K562 (cell line): ENCODE data around the gene MCEMP1. TPM values are rescaled to one million over a fixed set of nuclear protein-coding genes. Genes with fewer than 3 reads are reported as not detected.

Experiments
- ATAC-seq: fragments of 200-7000 bp; cut with Tn5 transposase; 3 replicates; pipeline ENCODE4 v1.9.1; 2020; ENCODE audit warnings: moderate library complexity
- BruUV-seq: library from RNA; stranded (reverse); fragments of 400-500 nt; replicated peaks from 2 replicates; lab custom pipeline; 2021; lab: Mats Ljungman, UMichigan
- CTCF ChIA-PET: fragments of 300-600 bp; formaldehyde crosslinking; extraction: SDS; loops from one replicate; lab custom pipeline; 2021; ENCODE audit warnings: low intra/inter-chr PET ratio; lab: Yijun Ruan, JAX
- POLR2A ChIA-PET: fragments of 300-600, 350-650 bp; sonication (Branson Sonifier 250); formaldehyde crosslinking; extraction: SDS; loops from one replicate; lab custom pipeline; 2021; ENCODE audit warnings: antibody characterized with exemption, inconsistent platforms; lab: Yijun Ruan, JAX
- DNase-seq, 4 experiments: peaks; one replicate each; pipeline versions ENCODE4 v3.0.0 to v3.0.0-alpha.2; 2011 to 2018; ENCODE audit warnings: low spot score in 3 of 4, mixed read lengths in 3 of 4; ENCODE audit errors: extremely low read depth in 1 of 4
- FAIRE-seq: peaks from 2 replicates; lab custom pipeline; 2011; peaks lifted over from hg19 to GRCh38; lab: Jason Lieb, UNC
- H2AFZ ChIP-seq: 2 replicates; pipeline ENCODE4 v1.6.0; 2011; ENCODE audit warnings: low read depth, low read length, control low read depth, inconsistent platforms
- H3K27ac ChIP-seq: fragments of 200-600 bp; 3 replicates; pipeline ENCODE4 v1.8.0; 2011; ENCODE audit warnings: low read depth, mild to moderate bottlenecking, control low read depth, inconsistent platforms, low read length, moderate library complexity, mixed read lengths; ENCODE audit errors: extremely low read depth
- H3K27me3 ChIP-seq, 2 experiments: fragments of 300-600 bp in 1 of 2; 2 replicates in 1 of 2; 3 replicates in 1 of 2; pipeline versions ENCODE4 v1.6.0 to v1.8.0; 2011; ENCODE audit warnings: inconsistent platforms in 2 of 2, low read length in 2 of 2, mild to moderate bottlenecking in 1 of 2, mixed read lengths in 1 of 2, moderate library complexity in 1 of 2; ENCODE audit not compliant: control insufficient read depth in 2 of 2, insufficient read depth in 2 of 2
- H3K36me3 ChIP-seq: fragments of 300-600 bp; 3 replicates; pipeline ENCODE4 v1.8.0; 2011; ENCODE audit warnings: mild to moderate bottlenecking, low read length, inconsistent platforms; ENCODE audit not compliant: control insufficient read depth, insufficient read depth
- H3K4me1 ChIP-seq, 2 experiments: fragments of 200-600 bp in 1 of 2; replicated peaks in 1 of 2; 2 replicates in 1 of 2; 3 replicates in 1 of 2; pipeline versions ENCODE4 v1.5.1 to v1.8.0; 2011; ENCODE audit warnings: inconsistent platforms in 2 of 2, low read length in 2 of 2, mild to moderate bottlenecking in 1 of 2, mixed read lengths in 1 of 2, moderate library complexity in 1 of 2; ENCODE audit not compliant: control insufficient read depth in 2 of 2, insufficient read depth in 2 of 2
- H3K4me2 ChIP-seq: 2 replicates; pipeline ENCODE4 v1.6.1; 2011; ENCODE audit warnings: low read length, control low read depth, inconsistent platforms, mixed read lengths; ENCODE audit not compliant: insufficient read depth
- H3K4me3 ChIP-seq: fragments of 200-600 bp; sonication (generic), shearing (Covaris generic); 2 replicates; pipeline ENCODE4 v1.5.1; 2016; ENCODE audit warnings: control low read depth, inconsistent platforms
- H3K79me2 ChIP-seq: fragments of 200-600 bp; 3 replicates; pipeline ENCODE4 v1.8.0; 2011; ENCODE audit warnings: low read length, inconsistent platforms; ENCODE audit not compliant: control insufficient read depth, insufficient read depth
- H3K9ac ChIP-seq, 2 experiments: 2 replicates each; pipeline versions ENCODE4 v1.6.0 to v1.6.1; 2011; ENCODE audit warnings: low read depth in 2 of 2, low read length in 2 of 2, control low read depth in 1 of 2, inconsistent platforms in 1 of 2, mild to moderate bottlenecking in 1 of 2, mixed read lengths in 1 of 2; ENCODE audit not compliant: insufficient read depth in 1 of 2
- H3K9me1 ChIP-seq: one replicate; pipeline ENCODE4 v1.6.0; 2011; ENCODE audit warnings: inconsistent platforms, mild to moderate bottlenecking, low read length, moderate library complexity; ENCODE audit not compliant: control insufficient read depth, insufficient read depth
- H3K9me3 ChIP-seq: replicated peaks from 2 replicates; pipeline ENCODE4 v1.5.1; 2011; ENCODE audit warnings: low read depth, low read length, inconsistent platforms; ENCODE audit not compliant: control insufficient read depth, insufficient read depth
- H4K20me1 ChIP-seq: replicated peaks from 2 replicates; pipeline ENCODE4 v1.6.1; 2011; ENCODE audit warnings: low read length, inconsistent platforms, mixed read lengths; ENCODE audit not compliant: control insufficient read depth, insufficient read depth
- CBX3 ChIP-seq, 2 experiments: IDR thresholded peaks; 1 replicate in 1 of 2; 2 replicates in 1 of 2; pipeline ENCODE4 v1.6.1; 2012; ENCODE audit warnings: inconsistent platforms in 2 of 2, low read length in 2 of 2, borderline replicate concordance in 1 of 2, control low read depth in 1 of 2
- CEBPG ChIP-seq, 3 experiments: fragments of 200-800 bp in 1 of 3; sonication (Bioruptor generic) in 1 of 3; sonication (generic) in 1 of 3; formaldehyde crosslinking in 1 of 3; IDR thresholded peaks in 2 of 3; conservative IDR thresholded peaks in 1 of 3; 2 replicates each; pipeline versions ENCODE4 v1.6.1 to v1.8.0; 2016 to 2022; ENCODE audit warnings: missing compliant biosample characterization in 2 of 3, missing genetic modification characterization in 2 of 3, mild to moderate bottlenecking in 1 of 3, missing genetic modification reagents in 1 of 3
- FOXK1 ChIP-seq: sonication (generic); formaldehyde crosslinking; IDR thresholded peaks from 2 replicates; pipeline ENCODE4 v1.8.0; 2022; ENCODE audit warnings: missing genetic modification reagents, mild to moderate bottlenecking, borderline replicate concordance
- HDAC1 ChIP-seq, 2 experiments: fragments of 450-650 bp; IDR thresholded peaks; 2 replicates each; pipeline ENCODE4 v1.6.1; 2016 to 2017; ENCODE audit warnings: inconsistent platforms in 1 of 2, mild to moderate bottlenecking in 1 of 2, moderate library complexity in 1 of 2
- HMG20A ChIP-seq: fragments of 450-650 bp; formaldehyde crosslinking; conservative IDR thresholded peaks from 2 replicates; pipeline ENCODE4 v1.4.0; 2020; ENCODE audit warnings: mild to moderate bottlenecking, mixed read lengths
- HMGXB4 ChIP-seq: sonication (generic); formaldehyde crosslinking; IDR thresholded peaks from 2 replicates; pipeline ENCODE4 v1.8.1; 2023; ENCODE audit warnings: mild to moderate bottlenecking, missing genetic modification reagents
- KAT7 ChIP-seq: sonication (generic); formaldehyde crosslinking; IDR thresholded peaks from 2 replicates; pipeline ENCODE4 v1.8.0; 2022; ENCODE audit warnings: missing genetic modification reagents, mild to moderate bottlenecking, borderline replicate concordance
- MXD1 ChIP-seq: fragments of 250-450 bp; sonication (Bioruptor Pico); IDR thresholded peaks from 2 replicates; pipeline ENCODE4 v1.8.0; 2021; ENCODE audit warnings: borderline replicate concordance, mild to moderate bottlenecking, moderate library complexity; ENCODE audit not compliant: poor library complexity, severe bottlenecking
- WGBS: fragments of 100-300 bp; shearing (Covaris generic); methylation state at CpG from one replicate; pipeline ENCODE4 v1.1.6; 2016; ENCODE audit warnings: low coverage, mixed read lengths; ENCODE audit not compliant: insufficient coverage; ENCODE audit errors: missing lambda C conversion rate; 5-methylcytosine and 5-hydroxymethylcytosine counted together
- in situ Hi-C: fragments of 300-500 bp; cut with MboI; formaldehyde crosslinking; loops from 4 replicates; pipeline ENCODE4 v1.15.0; 2018; ENCODE audit warnings: inconsistent platforms, mixed read lengths
- intact Hi-C: fragments of 100-400 bp; cut with micrococcal nuclease; formaldehyde crosslinking; loops from 2 replicates; pipeline ENCODE4 v1.14.2; 2022
- polyA plus RNA-seq, 8 experiments: library from polyadenylated mRNA; depleted of rRNA in 4 of 8; stranded (reverse) in 5 of 8; unstranded in 3 of 8; fragments of >200 nt; fragmentation: Nextera tagmentation in 2 of 8; fragmentation: Illumina TruSeq in 1 of 8; extraction: Ambion mirVana in 2 of 8; extraction: Trizol in 1 of 8; gene quantifications; 2 replicates each; pipeline versions ENCODE4 v1.2.1 to v1.2.3, GENCODE V29; 2011 to 2014; ENCODE audit warnings: inconsistent platforms in 1 of 8, missing spikeins in 1 of 8
- total RNA-seq, 7 experiments: library from RNA; depleted of rRNA in 6 of 7; stranded (reverse); fragments of >200 nt in 6 of 7; fragmentation: Illumina TruSeq in 2 of 7; extraction: Trizol in 2 of 7; gene quantifications; 2 replicates each; pipeline versions ENCODE4 v1.2.1 to v1.2.3, GENCODE V29; 2011 to 2021; ENCODE audit warnings: low replicate concordance in 1 of 7
- TF ChIP-seq, protein P1 (sequence below), 2 experiments: fragments of 450-650 bp in 1 of 2; sonication (generic) in 1 of 2; formaldehyde crosslinking in 1 of 2; IDR thresholded peaks in 1 of 2; conservative IDR thresholded peaks in 1 of 2; 2 replicates each; pipeline versions ENCODE4 v1.6.1 to v1.8.1; 2016 to 2023; ENCODE audit warnings: mild to moderate bottlenecking in 2 of 2, moderate library complexity in 2 of 2, inconsistent platforms in 1 of 2, missing genetic modification reagents in 1 of 2
- TF ChIP-seq, protein P2 (sequence below): IDR thresholded peaks from 2 replicates; pipeline ENCODE4 v1.6.1; 2016; ENCODE audit warnings: missing genetic modification characterization, missing compliant biosample characterization

MCEMP1 gene
- total and polyA plus RNA-seq, 9 of the 15 experiments (the other 6 are each of a cell fraction or from before 2014, with no cell fraction given): 0.11 to 1.8 (median 0.51) TPM

DNA sequence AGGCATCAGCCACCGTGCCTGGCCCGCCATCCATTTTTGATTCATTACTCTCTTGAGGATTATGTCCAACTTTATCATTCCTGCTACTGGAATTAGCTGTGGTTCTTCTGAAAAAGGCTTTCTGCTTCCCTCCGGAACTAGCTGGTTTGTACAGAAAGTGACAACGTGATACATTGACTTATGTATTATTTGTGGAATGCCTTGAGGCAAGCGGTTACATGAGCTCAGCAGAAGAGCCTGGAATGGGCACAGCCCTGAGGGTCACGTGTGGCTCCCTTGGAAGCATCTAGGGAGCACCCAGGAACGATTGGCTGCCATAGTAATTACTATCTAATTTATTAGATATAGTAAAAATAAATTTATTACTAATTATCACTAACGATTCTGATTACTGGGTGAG is 22.5 kb upstream of the MCEMP1 start (continued):
- no peak for TF ChIP-seq HMGXB4 (CRISPR knock-in tag)
- TF ChIP-seq FOXK1 (CRISPR knock-in tag): no peak
- TF ChIP-seq HDAC1 (IDR thresholded peaks at IDR 0.05): no peak

GRCh38 chr19:7655581-7655980 is 21.3 kb upstream of the MCEMP1 start:
- FAIRE-seq (no peak), ATAC-seq (no peak), DNase-seq (no peak)
- Histone ChIP-seq H3K9me1 (no peaks in the 10 kb centered on the region), H3K9ac (no peak overlapping the region), H3K79me2 (no peaks in the 10 kb centered on the region), H3K4me1 (peaks cover 2 to 9% of the 10 kb centered on the region in 2 experiments; a peak in 3 of 5 replicates), H3K27ac (no peak overlapping the region), H3K4me2 (no peak overlapping the region), H2AFZ (no peak overlapping the region), H3K27me3 (peaks cover 4% of the 10 kb centered on the region in 2 experiments; a peak in 2 of 5 replicates), H4K20me1 (no peaks in the 10 kb centered on the region), H3K9me3 (no peaks in the 10 kb centered on the region), H3K36me3 (no peaks in the 10 kb centered on the region), H3K4me3 (no peak overlapping the region)
- WGBS: 30% methylated on average over 8 of the region's 8 CpGs
- TF ChIP-seq, protein P1, sequence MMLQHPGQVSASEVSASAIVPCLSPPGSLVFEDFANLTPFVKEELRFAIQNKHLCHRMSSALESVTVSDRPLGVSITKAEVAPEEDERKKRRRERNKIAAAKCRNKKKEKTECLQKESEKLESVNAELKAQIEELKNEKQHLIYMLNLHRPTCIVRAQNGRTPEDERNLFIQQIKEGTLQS (IDR thresholded peaks at IDR 0.05): peak; percentile 51; the same call in 1 of the 2 replicates
- TF ChIP-seq, protein P1 (CRISPR knock-in tag; conservative IDR thresholded peaks at IDR 0.05): no peak
- TF ChIP-seq HMG20A (CRISPR knock-in tag): no peak
- no peak for TF ChIP-seq CBX3 (IDR thresholded peaks at IDR 0.05; ENCODE audit: borderline replicate concordance in 1 of 2, low read length in 2 of 2)
- TF ChIP-seq, protein P2, sequence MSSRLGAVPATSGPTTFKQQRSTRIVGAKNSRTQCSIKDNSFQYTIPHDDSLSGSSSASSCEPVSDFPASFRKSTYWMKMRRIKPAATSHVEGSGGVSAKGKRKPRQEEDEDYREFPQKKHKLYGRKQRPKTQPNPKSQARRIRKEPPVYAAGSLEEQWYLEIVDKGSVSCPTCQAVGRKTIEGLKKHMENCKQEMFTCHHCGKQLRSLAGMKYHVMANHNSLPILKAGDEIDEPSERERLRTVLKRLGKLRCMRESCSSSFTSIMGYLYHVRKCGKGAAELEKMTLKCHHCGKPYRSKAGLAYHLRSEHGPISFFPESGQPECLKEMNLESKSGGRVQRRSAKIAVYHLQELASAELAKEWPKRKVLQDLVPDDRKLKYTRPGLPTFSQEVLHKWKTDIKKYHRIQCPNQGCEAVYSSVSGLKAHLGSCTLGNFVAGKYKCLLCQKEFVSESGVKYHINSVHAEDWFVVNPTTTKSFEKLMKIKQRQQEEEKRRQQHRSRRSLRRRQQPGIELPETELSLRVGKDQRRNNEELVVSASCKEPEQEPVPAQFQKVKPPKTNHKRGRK (tag): no peak
- TF ChIP-seq MXD1: no peak
- TF ChIP-seq KAT7 (CRISPR knock-in tag): no peak
- no peak for TF ChIP-seq CEBPG (CRISPR knock-in tag; IDR thresholded peaks at IDR 0.05)
- 0 out of 4 replicates have a peak, but pooled peaks of 1 of the 2 experiments have one; percentile 37 for TF ChIP-seq CEBPG (tag; conservative IDR thresholded peaks at IDR 0.05 in 1 of 2, IDR thresholded peaks at IDR 0.05 in 1 of 2)
- ChIA-PET POLR2A (no interaction called here), CTCF (no interaction called here)
- in situ Hi-C loops (no loop called here), intact Hi-C loops (no loop called here)
- BruUV-seq: no TSS peak
